Fibroblast of lung (primary cell): Measurements from ENCODE around the gene CLPTM1L. TPM values are rescaled to one million over a fixed set of nuclear protein-coding genes. Genes with fewer than 3 reads are reported as not detected.

ENCODE experiments used
- DNase-seq, 2 donors: peaks; one replicate each; pipeline versions ENCODE4 v3.0.0 to v3.0.0-alpha.2; 2010; ENCODE audit warnings: low read depth in 2 of 2
- H2AFZ ChIP-seq: 2 replicates; pipeline ENCODE4 v1.5.1; 2012; ENCODE audit warnings: low read length, control low read depth, inconsistent platforms
- H3K27ac ChIP-seq: 2 replicates; pipeline ENCODE4 v1.5.1; 2011; ENCODE audit warnings: low read length, control low read depth; ENCODE audit not compliant: insufficient read depth
- H3K27me3 ChIP-seq: 2 replicates; pipeline ENCODE4 v1.5.1; 2011; ENCODE audit warnings: mild to moderate bottlenecking, low read length; ENCODE audit not compliant: control insufficient read depth, insufficient read depth
- H3K36me3 ChIP-seq: 2 replicates; pipeline ENCODE4 v1.5.1; 2011; ENCODE audit warnings: low read length; ENCODE audit not compliant: control insufficient read depth, insufficient read depth
- H3K4me1 ChIP-seq: 2 replicates; pipeline ENCODE4 v1.5.1; 2011; ENCODE audit warnings: low read length; ENCODE audit not compliant: control insufficient read depth, insufficient read depth; ENCODE audit errors: extremely low read depth
- H3K4me2 ChIP-seq: 2 replicates; pipeline ENCODE4 v1.5.1; 2011; ENCODE audit warnings: low read length, control low read depth; ENCODE audit not compliant: insufficient read depth; ENCODE audit errors: extremely low read depth
- H3K4me3 ChIP-seq, 4 experiments: fragments of 200-600 bp in 1 of 4; sonication (generic) in 1 of 4; replicated peaks in 1 of 4; 2 replicates each; pipeline ENCODE4 v1.5.1; 2011 to 2016; ENCODE audit warnings: low read length in 4 of 4, low read depth in 3 of 4, mild to moderate bottlenecking in 3 of 4, control low read depth in 2 of 4, inconsistent platforms in 1 of 4, mixed read lengths in 1 of 4; ENCODE audit not compliant: insufficient read depth in 1 of 4; ENCODE audit errors: control extremely low read depth in 1 of 4
- H3K79me2 ChIP-seq: 2 replicates; pipeline ENCODE4 v1.5.1; 2012; ENCODE audit warnings: mild to moderate bottlenecking, low read length, inconsistent platforms; ENCODE audit not compliant: control insufficient read depth, insufficient read depth
- H3K9ac ChIP-seq: 2 replicates; pipeline ENCODE4 v1.5.1; 2011; ENCODE audit warnings: mild to moderate bottlenecking, low read length, control low read depth; ENCODE audit not compliant: insufficient read depth
- H3K9me3 ChIP-seq: 2 replicates; pipeline ENCODE4 v1.5.1; 2012; ENCODE audit warnings: low read depth, low read length; ENCODE audit not compliant: control insufficient read depth, insufficient read depth
- H4K20me1 ChIP-seq: 2 replicates; pipeline ENCODE4 v1.5.1; 2011; ENCODE audit warnings: low read length; ENCODE audit not compliant: control insufficient read depth, insufficient read depth; ENCODE audit errors: extremely low read depth
- CTCF ChIP-seq, 2 donors: IDR thresholded peaks in 1 of 2; conservative IDR thresholded peaks in 1 of 2; 1 replicate in 1 of 2; 2 replicates in 1 of 2; pipeline ENCODE4 v1.5.1; 2011 to 2012; ENCODE audit warnings: low read length in 2 of 2, control low read depth in 1 of 2, inconsistent platforms in 1 of 2, low read depth in 1 of 2, mild to moderate bottlenecking in 1 of 2
- EZH2 ChIP-seq: IDR thresholded peaks from 2 replicates; pipeline ENCODE4 v1.5.1; 2012; ENCODE audit warnings: low read length, control low read depth, mild to moderate bottlenecking; ENCODE audit errors: missing control alignments
- polyA plus RNA-seq, 2 donors: library from polyadenylated mRNA; depleted of rRNA in 1 of 2; stranded (reverse) in 1 of 2; unstranded in 1 of 2; fragments of >200 nt; gene quantifications; 2 replicates each; pipeline ENCODE4 v1.2.1, GENCODE V29; 2011 to 2012; ENCODE audit warnings: missing spikeins in 1 of 2
- total RNA-seq: library from RNA; depleted of rRNA; stranded (reverse); fragments of >200 nt; gene quantifications from 2 replicates; pipeline ENCODE4 v1.2.1, GENCODE V29; 2014

The CLPTM1L gene
- total and polyA plus RNA-seq, 2 donors (not counting 1 experiment from before 2014, with no cell fraction given) = 89.3 to 215 TPM

- Histone ChIP-seq H3K9me3 (no peaks in the 10 kb centered on the region), H4K20me1 (no peaks in the 10 kb centered on the region), H3K36me3 (no peaks in the 10 kb centered on the region), H3K4me1 (no peaks in the 10 kb centered on the region), H3K9ac (no peak overlapping the region), H3K4me3 (no peak overlapping the region), H3K4me2 (no peak overlapping the region), H3K79me2 (no peaks in the 10 kb centered on the region), H2AFZ (no peak overlapping the region), H3K27me3 (peaks cover 17% of the 10 kb centered on the region), H3K27ac (no peak overlapping the region)
- TF ChIP-seq EZH2 (no peak), CTCF (conservative IDR thresholded peaks at IDR 0.05 in 1 of 2, IDR thresholded peaks at IDR 0.05 in 1 of 2; ENCODE audit: low read depth in 1 of 2, low read length in 2 of 2) (no peak)
- DNase-seq = no peak
Measured at GRCh38 chr5:1383344-1383743, 38.4 kb upstream of the CLPTM1L start.

GRCh38 chr5:1382248-1382700 lies 37.4 kb upstream of the CLPTM1L start:
- no peak for TF ChIP-seq CTCF (conservative IDR thresholded peaks at IDR 0.05 in 1 of 2, IDR thresholded peaks at IDR 0.05 in 1 of 2; ENCODE audit: low read depth in 1 of 2, low read length in 2 of 2)
- TF ChIP-seq EZH2 = no peak
- no peaks in the 10 kb centered on the region for H3K9me3 ChIP-seq
- no peak overlapping the region for H3K27ac ChIP-seq
- DNase-seq = no peak
- H3K36me3 ChIP-seq = no peaks in the 10 kb centered on the region
- no peaks in the 10 kb centered on the region for H4K20me1 ChIP-seq
- no peak overlapping the region for H3K4me3 ChIP-seq
- H3K9ac ChIP-seq = no peak overlapping the region
- H3K4me1 ChIP-seq = no peaks in the 10 kb centered on the region
- H3K79me2 ChIP-seq = no peaks in the 10 kb centered on the region
- no peak overlapping the region for H3K4me2 ChIP-seq
- H3K27me3 ChIP-seq = peaks cover 11% of the 10 kb centered on the region
- no peak overlapping the region for H2AFZ ChIP-seq

- H3K9ac ChIP-seq = no peak overlapping the region
- no peaks in the 10 kb centered on the region for H3K4me1 ChIP-seq
- H3K36me3 ChIP-seq = no peaks in the 10 kb centered on the region
- no peak overlapping the region for H3K27ac ChIP-seq
- no peak overlapping the region for H3K4me2 ChIP-seq
- H3K27me3 ChIP-seq = peaks cover 6% of the 10 kb centered on the region
- no peak for DNase-seq
- H2AFZ ChIP-seq = no peak overlapping the region
- no peaks in the 10 kb centered on the region for H4K20me1 ChIP-seq
- no peaks in the 10 kb centered on the region for H3K79me2 ChIP-seq
- TF ChIP-seq EZH2 (no peak), CTCF (conservative IDR thresholded peaks at IDR 0.05 in 1 of 2, IDR thresholded peaks at IDR 0.05 in 1 of 2; ENCODE audit: low read depth in 1 of 2, low read length in 2 of 2) (no peak)
- no peaks in the 10 kb centered on the region for H3K9me3 ChIP-seq
- H3K4me3 ChIP-seq = no peak overlapping the region
Measured at GRCh38 chr5:1381370-1382247, 36.7 kb upstream of the CLPTM1L start.
